ENCODE data around the gene RGS7.
A peak's percentile ranks its signal among the peaks of the same experiment; 100 is the strongest.

The RGS7 gene

GRCh38 chr1:240831191-240831631, 525.8 kb downstream of the RGS7 start:
- DNase-seq (ENCODE audit: low spot score), result no peak

- no peak for DNase-seq (ENCODE audit: low spot score)
Measured at GRCh38 chr1:240829487-240829886, 527.5 kb downstream of the RGS7 start.

- DNase-seq (ENCODE audit: low spot score), result no peak
Measured at GRCh38 chr1:240827786-240828185, 529.2 kb downstream of the RGS7 start.

GRCh38 chr1:240824238-240824637, 532.8 kb downstream of the RGS7 start:
- no peak for DNase-seq (ENCODE audit: low spot score)

- no peak for DNase-seq (ENCODE audit: low spot score)
Measured at GRCh38 chr1:240823357-240823756, 533.6 kb downstream of the RGS7 start.

GRCh38 chr1:240821925-240822324, 535.1 kb downstream of the RGS7 start:
- no peak for DNase-seq (ENCODE audit: low spot score)

GRCh38 chr1:240820816-240821215, 536.2 kb downstream of the RGS7 start:
- DNase-seq (ENCODE audit: low spot score), result no peak

GRCh38 chr1:240816472-240816871, 540.5 kb downstream of the RGS7 start:
- DNase-seq (ENCODE audit: low spot score), result no peak

- DNase-seq (ENCODE audit: low spot score), result no peak
Measured at GRCh38 chr1:240813720-240814119, 543.3 kb downstream of the RGS7 start.

GRCh38 chr1:240811256-240811655, 545.7 kb downstream of the RGS7 start:
- DNase-seq (ENCODE audit: low spot score), result no peak

GRCh38 chr1:240808381-240808780, 548.6 kb downstream of the RGS7 start:
- no peak for DNase-seq (ENCODE audit: low spot score)

- DNase-seq (ENCODE audit: low spot score), result no peak
Measured at GRCh38 chr1:240806200-240806745, 550.7 kb downstream of the RGS7 start.

- no peak for DNase-seq (ENCODE audit: low spot score)
Measured at GRCh38 chr1:240804475-240804874, 552.5 kb downstream of the RGS7 start.

- DNase-seq (ENCODE audit: low spot score), result no peak
Measured at GRCh38 chr1:240803151-240803550, 553.9 kb downstream of the RGS7 start.

GRCh38 chr1:240802271-240802670, 554.7 kb downstream of the RGS7 start:
- no peak for DNase-seq (ENCODE audit: low spot score)

- DNase-seq (ENCODE audit: low spot score), result no peak
Measured at GRCh38 chr1:240801442-240801841, 555.6 kb downstream of the RGS7 start.

- no peak for DNase-seq (ENCODE audit: low spot score)
Measured at GRCh38 chr1:240800291-240800690, 556.7 kb downstream of the RGS7 start.

GRCh38 chr1:240797050-240797449, 560.0 kb downstream of the RGS7 start:
- peak; percentile 30 for DNase-seq (ENCODE audit: low spot score)

- DNase-seq (ENCODE audit: low spot score), result no peak
Measured at GRCh38 chr1:240794046-240794843, 562.8 kb downstream of the RGS7 start.

GRCh38 chr1:240792915-240793529, 564.0 kb downstream of the RGS7 start:
- no peak for DNase-seq (ENCODE audit: low spot score)

- no peak for DNase-seq (ENCODE audit: low spot score)
Measured at GRCh38 chr1:240790856-240791255, 566.1 kb downstream of the RGS7 start.

- no peak for DNase-seq (ENCODE audit: low spot score)
Measured at GRCh38 chr1:240786880-240787279, 570.1 kb downstream of the RGS7 start.

GRCh38 chr1:240784776-240785175, 572.2 kb downstream of the RGS7 start:
- no peak for DNase-seq (ENCODE audit: low spot score)
